Fibroblast of upper back skin (primary cell): ENCODE measurements around the gene NOS2.
A peak's percentile ranks its signal among the peaks of the same experiment; 100 is the strongest.

Experiments
- DNase-seq: peaks from one replicate; pipeline ENCODE4 v3.0.0-alpha.2; 2013

Gene NOS2

GRCh38 chr17:27818401-27819105 is 18.2 kb upstream of the NOS2 start:
- no peak for DNase-seq

DNA sequence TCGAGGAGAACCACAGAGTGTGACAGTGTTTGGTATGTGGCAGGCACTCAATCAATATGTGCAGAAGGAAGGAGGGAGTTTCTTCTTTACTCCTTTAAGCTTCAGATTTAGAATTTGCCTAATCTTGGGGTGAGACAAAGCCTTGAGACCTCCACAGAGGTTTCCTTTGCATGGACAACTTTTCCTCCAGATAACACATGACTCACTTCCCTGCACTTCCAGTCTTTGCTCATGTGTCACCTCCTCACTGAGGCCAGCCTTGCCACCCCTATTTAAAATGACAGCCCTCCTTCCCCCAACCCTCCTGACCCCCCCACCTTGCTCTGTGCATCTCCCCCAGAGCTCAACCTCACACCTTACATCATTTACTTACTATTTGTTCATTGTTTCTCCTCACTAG is 17.4 kb upstream of the NOS2 start:
- DNase-seq, result no peak

GRCh38 chr17:27816946-27817345 is 16.6 kb upstream of the NOS2 start:
- DNase-seq, result no peak

DNA sequence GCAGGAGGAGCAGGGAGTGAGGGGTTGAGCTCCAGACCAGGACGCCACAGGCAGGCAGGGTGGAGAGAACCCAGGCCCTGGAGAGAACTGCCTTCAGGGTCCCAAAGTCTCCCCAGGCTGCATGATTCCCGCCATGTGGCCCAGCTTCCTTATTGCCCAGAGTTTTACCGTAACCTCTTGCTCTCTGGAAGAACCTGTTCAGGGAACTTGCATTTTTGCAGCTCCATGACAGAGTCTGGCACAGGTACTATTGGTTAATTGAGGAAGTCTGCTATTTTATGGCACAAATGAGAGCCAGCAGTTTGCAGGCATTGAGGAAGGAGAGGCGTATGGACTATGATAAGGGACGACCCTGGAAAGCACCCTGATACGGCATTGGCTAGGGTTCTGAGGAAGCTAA is 11.6 kb upstream of the NOS2 start:
- no peak for DNase-seq

GRCh38 chr17:27810902-27811557 is 10.7 kb upstream of the NOS2 start:
- DNase-seq, result peak; percentile 7

DNA sequence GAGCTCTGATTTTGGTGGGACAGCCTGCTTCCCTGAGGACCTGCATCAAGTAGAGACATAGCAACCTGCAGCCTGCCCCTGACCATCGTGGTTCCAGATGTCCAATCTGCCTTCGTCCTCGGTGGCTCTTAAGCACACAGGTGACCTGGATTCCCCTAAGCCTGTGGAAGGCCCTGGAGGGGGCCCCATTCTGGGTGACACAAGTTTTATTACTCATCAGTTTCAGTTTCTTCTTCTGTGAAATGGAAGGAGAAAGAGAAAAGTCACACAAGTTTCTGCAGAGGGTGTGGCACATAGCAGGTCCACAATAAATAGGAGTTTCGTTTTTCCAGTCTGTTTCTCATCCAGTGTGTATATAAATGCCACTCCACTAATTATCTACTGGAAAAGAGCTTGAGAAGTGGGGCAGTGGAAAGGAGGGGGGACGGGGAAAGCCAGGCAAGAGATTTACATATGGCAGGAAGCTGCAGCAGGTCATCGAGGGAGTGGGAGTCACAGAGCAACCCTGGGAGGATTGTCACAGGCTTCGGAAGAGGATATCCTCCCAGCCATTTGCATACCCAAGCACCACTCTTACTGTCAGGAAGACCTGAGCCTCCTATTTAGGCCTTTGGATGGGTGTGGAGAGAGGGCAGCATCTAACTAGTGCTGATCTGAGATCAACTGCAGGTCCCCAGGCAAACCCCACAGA is 10.0 kb upstream of the NOS2 start:
- DNase-seq, result no peak

DNA sequence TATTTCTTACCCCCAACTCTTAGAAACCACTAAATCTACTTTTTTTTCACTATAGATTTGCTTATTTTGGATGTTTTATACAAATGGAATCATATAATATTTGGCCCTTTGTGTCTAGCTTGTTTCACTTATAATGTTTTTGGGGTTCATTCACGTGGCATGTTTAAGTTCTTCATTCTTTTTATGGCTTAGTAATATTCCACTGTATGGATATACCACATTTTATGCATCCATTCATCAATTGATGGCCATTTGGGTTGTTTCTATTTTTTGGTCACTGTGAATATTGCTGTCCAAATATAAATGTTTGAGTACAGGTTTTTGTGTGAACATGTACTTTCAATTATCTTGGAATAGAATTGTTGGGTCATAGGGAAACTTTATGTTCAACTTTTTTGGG is 9.2 kb upstream of the NOS2 start:
- DNase-seq, result no peak

DNA sequence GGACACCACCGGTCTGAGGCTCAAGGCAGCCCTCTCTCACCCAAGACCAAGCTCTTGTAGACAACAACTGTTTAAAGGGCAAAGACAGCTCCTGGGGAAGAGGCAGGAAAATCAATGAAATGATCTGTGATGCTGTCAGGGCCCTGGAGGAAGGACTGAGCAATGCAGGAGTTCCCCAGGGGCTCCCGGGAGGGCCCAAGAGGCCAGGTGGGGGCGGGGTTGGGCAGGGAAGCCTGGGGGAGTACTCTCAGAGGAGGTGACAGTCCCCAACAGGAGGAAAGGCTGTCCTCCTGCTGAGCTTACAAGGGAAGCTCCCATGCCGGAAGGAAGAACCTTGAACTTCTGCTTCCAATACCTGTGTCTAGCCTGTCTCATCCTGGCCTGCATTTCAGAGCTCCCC is 8.3 kb upstream of the NOS2 start:
- DNase-seq, result no peak

- no peak for DNase-seq
These were observed 7.5 kb upstream of the NOS2 start for GRCh38 chr17:27807567-27808470.

- peak; percentile 85 for DNase-seq
These were observed 5.3 kb upstream of the NOS2 start for GRCh38 chr17:27805520-27806146.

- DNase-seq, result no peak
These were observed 3.8 kb upstream of the NOS2 start for GRCh38 chr17:27804113-27804512.

- no peak for DNase-seq
These were observed 2.8 kb upstream of the NOS2 start for GRCh38 chr17:27802962-27803680.

DNA sequence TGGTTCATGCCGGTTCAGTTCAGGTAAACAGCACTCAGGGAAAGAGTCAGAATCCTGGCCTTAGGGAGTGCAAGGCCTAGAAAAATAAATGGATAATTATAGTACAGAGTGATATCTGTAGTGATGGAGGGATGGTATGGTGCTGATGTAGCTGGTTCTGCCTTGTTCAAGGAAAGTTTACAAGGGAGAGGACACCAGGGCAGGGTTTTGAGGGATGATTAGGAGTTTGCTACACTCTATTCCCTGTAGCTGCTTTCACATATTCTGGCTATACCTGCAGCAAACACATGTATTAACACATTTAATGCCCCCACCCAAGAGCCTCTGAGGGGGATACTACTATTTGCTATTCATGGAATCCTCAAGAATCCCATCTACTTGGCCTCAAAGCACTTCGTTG is 1.7 kb upstream of the NOS2 start:
- DNase-seq, result no peak

- no peak for DNase-seq
These were observed 2.0 kb downstream of the NOS2 start for GRCh38 chr17:27798376-27798775.

GRCh38 chr17:27797390-27798091 is 2.8 kb downstream of the NOS2 start:
- no peak for DNase-seq

DNA sequence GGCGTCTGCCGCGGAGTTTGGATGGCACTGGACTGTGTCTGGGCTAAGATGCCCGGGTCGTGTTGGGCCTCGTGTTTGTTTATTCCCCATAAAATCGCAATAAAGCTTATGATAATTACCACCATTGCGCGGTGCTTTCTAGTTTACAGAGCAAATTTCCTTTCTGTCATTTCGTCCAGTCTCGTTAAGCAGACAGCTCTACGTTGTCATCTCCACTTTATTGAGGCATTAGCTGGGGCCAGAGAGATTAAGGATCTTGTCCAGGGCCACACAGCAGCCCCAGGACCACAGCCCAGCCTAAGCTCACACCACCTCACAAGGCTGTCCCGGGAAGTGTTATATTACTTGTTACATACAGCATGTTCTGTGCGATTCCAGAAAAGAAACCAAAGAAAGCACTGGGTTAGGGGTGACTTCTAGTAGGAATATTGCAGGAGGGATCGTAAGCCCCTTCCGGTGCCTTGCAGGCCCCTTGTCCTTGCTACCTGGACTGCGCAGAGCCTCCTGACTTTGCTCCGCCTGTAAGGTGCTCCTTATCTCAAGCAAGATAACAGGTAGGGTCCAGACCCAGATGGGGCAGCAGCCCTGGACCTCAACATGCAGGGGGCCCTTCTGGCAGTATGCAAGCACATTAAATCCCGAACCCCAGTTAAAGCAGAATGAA is 6.3 kb downstream of the NOS2 start:
- DNase-seq, result no peak

DNA sequence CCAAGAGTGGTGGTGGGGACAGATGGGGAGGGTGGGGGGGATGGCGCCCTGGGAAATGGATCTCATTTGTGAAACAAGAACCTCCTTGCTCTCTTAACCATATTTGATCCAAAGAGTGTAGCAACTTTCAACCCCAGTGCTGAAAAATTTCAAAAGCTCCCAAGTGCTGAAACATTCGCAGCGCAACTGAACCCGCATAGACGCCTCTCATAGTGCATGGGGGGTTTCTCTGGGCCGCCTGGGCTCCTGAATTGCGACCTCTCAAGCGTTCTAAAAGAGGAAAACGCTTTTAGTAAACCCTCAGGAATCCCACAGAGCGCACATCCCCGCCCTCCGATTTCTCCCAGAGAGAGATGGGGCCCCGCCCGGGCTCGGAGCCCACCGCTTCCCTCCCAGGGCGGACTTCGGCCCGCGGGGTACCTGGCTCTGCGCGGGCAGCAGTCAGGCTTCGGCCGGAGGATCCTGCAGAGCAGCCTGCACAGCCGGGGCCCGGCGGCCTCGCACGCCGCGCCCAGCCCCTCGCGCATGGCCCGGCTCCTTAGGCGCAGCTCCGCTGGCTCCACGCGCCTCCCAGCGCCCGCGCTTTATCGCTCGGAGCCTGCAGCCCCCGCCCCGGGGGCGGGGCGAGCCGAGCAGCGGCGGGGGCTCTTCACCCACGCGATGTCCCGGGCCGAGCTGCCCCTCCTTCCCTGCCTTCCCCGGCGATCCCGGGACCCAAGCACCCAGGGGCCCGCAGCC is 7.0 kb downstream of the NOS2 start:
- DNase-seq, result peak; percentile 3

GRCh38 chr17:27792095-27792494 is 8.2 kb downstream of the NOS2 start:
- no peak for DNase-seq

DNA sequence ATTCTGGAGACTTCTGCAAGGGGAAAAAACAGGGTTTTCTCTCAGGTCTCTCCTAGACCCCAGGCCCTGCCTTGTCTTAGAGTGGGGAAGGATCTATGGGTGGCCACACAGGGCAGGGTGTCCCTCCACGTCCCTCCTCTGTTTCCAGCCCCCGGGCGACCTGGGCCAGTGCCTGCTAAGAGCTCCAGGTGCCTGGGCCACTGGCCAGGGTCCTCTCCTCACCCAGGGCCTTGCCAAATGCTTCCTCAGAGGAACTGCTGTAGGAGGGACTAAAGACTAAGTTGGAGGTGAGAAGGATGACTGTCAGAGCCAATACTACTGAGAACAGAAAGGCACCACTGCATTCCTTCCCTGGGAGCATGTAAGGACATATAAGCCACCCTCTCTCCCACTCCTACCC is 11.4 kb downstream of the NOS2 start:
- no peak for DNase-seq
